ENCODE measurements around the gene GCC2. TPM values are rescaled to one million over a fixed set of nuclear protein-coding genes. Genes with fewer than 3 reads are reported as not detected.
"Not testable (repeated sequence)": the region's sequence is repeated elsewhere in the genome, so short reads cannot be mapped to it uniquely, and the experiment has no call there.

The GCC2 gene
- total RNA-seq, 1 experiment from 2014 or later: 22.0 TPM

GRCh38 chr2:108459441-108459840 lies 10.4 kb downstream of the GCC2 start:
- Histone ChIP-seq H3K9me3 (ENCODE audit: low read length) (peaks cover 19% of the 10 kb centered on the region), H3K27me3 (ENCODE audit: low read length) (no peaks in the 10 kb centered on the region), H3K9ac (ENCODE audit: low read length) (no peak overlapping the region), H3K4me2 (ENCODE audit: low read depth, low read length, poor library complexity, severe bottlenecking) (no peak overlapping the region), H3K79me2 (ENCODE audit: low read length) (peaks cover 52% of the 10 kb centered on the region), H4K20me1 (ENCODE audit: insufficient read depth, low read depth, low read length) (no peaks in the 10 kb centered on the region), H3K36me3 (ENCODE audit: insufficient read depth, low read length) (peaks cover 85% of the 10 kb centered on the region), H3K4me1 (ENCODE audit: low read length) (no peaks in the 10 kb centered on the region), H2AFZ (ENCODE audit: low read length) (no peak overlapping the region), H3K9me2 (replicated peaks; ENCODE audit: insufficient read depth, low read length) (no peaks in the 10 kb centered on the region), H3K4me3 (ENCODE audit: low read length) (no peak overlapping the region), H3K27ac (ENCODE audit: low read length) (no peak overlapping the region)
- DNase-seq: no peak

DNA sequence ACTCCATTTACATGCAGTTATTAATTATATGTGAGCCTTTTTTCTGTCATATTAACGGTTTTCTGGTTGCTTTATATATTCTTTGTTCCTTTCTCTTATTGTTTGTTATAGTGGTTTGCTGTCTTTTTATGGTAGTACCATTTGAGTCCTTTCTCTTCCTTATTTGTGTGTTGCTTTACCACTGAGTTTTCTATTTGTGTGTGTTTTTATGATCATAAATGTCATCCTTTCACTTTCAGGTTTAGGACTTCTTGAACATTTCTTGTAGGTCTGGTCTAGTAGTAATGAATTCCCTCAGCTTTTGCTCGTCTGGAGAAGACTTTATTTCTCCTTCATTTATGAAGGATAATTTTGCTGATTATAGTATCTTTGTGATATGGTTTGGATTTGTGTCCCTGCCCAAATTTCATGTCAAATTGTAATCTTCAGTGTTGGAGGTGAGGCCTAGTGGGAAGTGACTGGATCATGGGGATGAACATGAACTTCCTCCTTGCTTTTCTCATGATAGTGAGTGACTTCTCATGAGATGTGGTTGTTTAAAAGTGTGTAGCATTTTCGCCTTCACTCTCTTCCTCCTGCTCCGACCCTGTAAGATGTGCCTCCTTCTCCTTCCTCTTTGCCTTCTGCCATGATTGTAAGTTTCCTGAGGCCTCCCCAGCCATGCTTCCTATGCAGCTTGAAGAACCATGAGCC lies 11.5 kb downstream of the GCC2 start:
- Histone ChIP-seq H3K36me3 (ENCODE audit: insufficient read depth, low read length) (peaks cover 85% of the 10 kb centered on the region), H4K20me1 (ENCODE audit: insufficient read depth, low read depth, low read length) (no peaks in the 10 kb centered on the region), H3K9me3 (ENCODE audit: low read length) (peaks cover 19% of the 10 kb centered on the region), H3K4me2 (ENCODE audit: low read depth, low read length, poor library complexity, severe bottlenecking) (no peak overlapping the region), H3K9ac (ENCODE audit: low read length) (no peak overlapping the region), H3K27me3 (ENCODE audit: low read length) (no peaks in the 10 kb centered on the region), H2AFZ (ENCODE audit: low read length) (no peak overlapping the region), H3K4me1 (ENCODE audit: low read length) (no peaks in the 10 kb centered on the region), H3K79me2 (ENCODE audit: low read length) (peaks cover 62% of the 10 kb centered on the region), H3K9me2 (replicated peaks; ENCODE audit: insufficient read depth, low read length) (no peaks in the 10 kb centered on the region), H3K4me3 (ENCODE audit: low read length) (no peak overlapping the region), H3K27ac (ENCODE audit: low read length) (no peak overlapping the region)
- DNase-seq: no peak

- Histone ChIP-seq H3K36me3 (ENCODE audit: insufficient read depth, low read length) (peaks cover 37% of the 10 kb centered on the region; the same call in 1 of the 2 replicates), H3K4me3 (ENCODE audit: low read length) (no peak overlapping the region), H3K27me3 (ENCODE audit: low read length) (no peaks in the 10 kb centered on the region), H3K9me2 (replicated peaks; ENCODE audit: insufficient read depth, low read length) (no peaks in the 10 kb centered on the region), H3K9ac (ENCODE audit: low read length) (no peak overlapping the region), H3K27ac (ENCODE audit: low read length) (no peak overlapping the region), H4K20me1 (ENCODE audit: insufficient read depth, low read depth, low read length) (no peaks in the 10 kb centered on the region), H3K4me1 (ENCODE audit: low read length) (no peaks in the 10 kb centered on the region), H3K4me2 (ENCODE audit: low read depth, low read length, poor library complexity, severe bottlenecking) (no peak overlapping the region), H2AFZ (ENCODE audit: low read length) (no peak overlapping the region), H3K9me3 (ENCODE audit: low read length) (no peaks in the 10 kb centered on the region), H3K79me2 (ENCODE audit: low read length) (no peaks in the 10 kb centered on the region)
- no peak for DNase-seq
Observed at GRCh38 chr2:108477099-108477498, 28.1 kb downstream of the GCC2 start.

GRCh38 chr2:108485253-108485652 lies 36.2 kb downstream of the GCC2 start:
- Histone ChIP-seq H3K79me2 (ENCODE audit: low read length) (no peaks in the 10 kb centered on the region), H2AFZ (ENCODE audit: low read length) (no peak overlapping the region), H3K9me3 (ENCODE audit: low read length) (no peaks in the 10 kb centered on the region), H3K4me2 (ENCODE audit: low read depth, low read length, poor library complexity, severe bottlenecking) (no peak overlapping the region), H4K20me1 (ENCODE audit: insufficient read depth, low read depth, low read length) (no peaks in the 10 kb centered on the region), H3K4me1 (ENCODE audit: low read length) (no peaks in the 10 kb centered on the region), H3K9ac (ENCODE audit: low read length) (no peak overlapping the region), H3K36me3 (ENCODE audit: insufficient read depth, low read length) (peaks cover 48% of the 10 kb centered on the region), H3K9me2 (replicated peaks; ENCODE audit: insufficient read depth, low read length) (no peaks in the 10 kb centered on the region), H3K27me3 (ENCODE audit: low read length) (no peaks in the 10 kb centered on the region), H3K4me3 (ENCODE audit: low read length) (no peak overlapping the region), H3K27ac (ENCODE audit: low read length) (no peak overlapping the region)
- no peak for DNase-seq

DNA sequence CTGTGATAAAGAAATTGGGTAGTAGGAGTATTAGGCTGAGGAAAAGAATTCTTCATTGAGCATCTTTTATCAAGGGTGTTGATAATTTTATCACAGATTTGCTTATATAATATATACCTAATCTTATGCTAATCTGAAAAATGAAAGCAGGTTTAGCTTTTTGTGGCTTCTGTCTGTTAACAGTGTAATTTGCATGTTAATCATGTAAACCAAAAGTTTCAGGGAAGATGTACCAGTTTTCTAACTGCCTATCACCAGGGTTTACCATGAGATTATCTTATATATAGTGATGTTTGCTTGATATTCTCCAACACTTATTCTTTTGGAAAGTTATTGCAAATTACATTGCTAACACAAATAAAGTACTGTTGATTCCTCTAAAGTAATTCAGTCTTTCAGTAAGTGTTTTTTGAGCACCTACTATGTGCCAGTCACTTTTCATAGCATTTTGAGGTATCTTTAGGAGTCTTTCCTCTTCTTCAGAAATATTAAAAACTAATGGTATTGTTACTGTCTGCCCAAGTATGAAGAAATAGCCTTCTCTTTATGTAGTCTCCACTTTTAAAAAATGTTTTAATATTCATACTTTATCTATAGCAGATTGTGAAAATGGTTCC lies 41.6 kb downstream of the GCC2 start:
- Histone ChIP-seq H3K27me3 (ENCODE audit: low read length) (no peaks in the 10 kb centered on the region), H4K20me1 (ENCODE audit: insufficient read depth, low read depth, low read length) (no peaks in the 10 kb centered on the region), H3K79me2 (ENCODE audit: low read length) (no peaks in the 10 kb centered on the region), H3K9me2 (replicated peaks; ENCODE audit: insufficient read depth, low read length) (no peaks in the 10 kb centered on the region), H3K27ac (ENCODE audit: low read length) (no peak overlapping the region), H3K4me1 (ENCODE audit: low read length) (no peaks in the 10 kb centered on the region), H3K4me3 (ENCODE audit: low read length) (no peak overlapping the region), H3K9ac (ENCODE audit: low read length) (no peak overlapping the region), H3K36me3 (ENCODE audit: insufficient read depth, low read length) (peaks cover 30% of the 10 kb centered on the region), H3K9me3 (ENCODE audit: low read length) (no peaks in the 10 kb centered on the region), H2AFZ (ENCODE audit: low read length) (no peak overlapping the region), H3K4me2 (ENCODE audit: low read depth, low read length, poor library complexity, severe bottlenecking) (no peak overlapping the region)
- no peak for DNase-seq

GRCh38 chr2:108491848-108492247 lies 42.8 kb downstream of the GCC2 start:
- no peak overlapping the region for H3K4me3 ChIP-seq (ENCODE audit: low read length)
- no peaks in the 10 kb centered on the region for H4K20me1 ChIP-seq (ENCODE audit: insufficient read depth, low read depth, low read length)
- DNase-seq: no peak
- no peak overlapping the region for H3K9ac ChIP-seq (ENCODE audit: low read length)
- H2AFZ ChIP-seq (ENCODE audit: low read length): no peak overlapping the region
- no peaks in the 10 kb centered on the region for H3K4me1 ChIP-seq (ENCODE audit: low read length)
- H3K36me3 ChIP-seq (ENCODE audit: insufficient read depth, low read length): peaks cover 24% of the 10 kb centered on the region; the same call in 1 of the 2 replicates
- no peaks in the 10 kb centered on the region for H3K9me3 ChIP-seq (ENCODE audit: low read length)
- H3K9me2 ChIP-seq (replicated peaks; ENCODE audit: insufficient read depth, low read length): no peaks in the 10 kb centered on the region
- no peaks in the 10 kb centered on the region for H3K79me2 ChIP-seq (ENCODE audit: low read length)
- no peak overlapping the region for H3K4me2 ChIP-seq (ENCODE audit: low read depth, low read length, poor library complexity, severe bottlenecking)
- no peaks in the 10 kb centered on the region for H3K27me3 ChIP-seq (ENCODE audit: low read length)
- H3K27ac ChIP-seq (ENCODE audit: low read length): no peak overlapping the region

DNA sequence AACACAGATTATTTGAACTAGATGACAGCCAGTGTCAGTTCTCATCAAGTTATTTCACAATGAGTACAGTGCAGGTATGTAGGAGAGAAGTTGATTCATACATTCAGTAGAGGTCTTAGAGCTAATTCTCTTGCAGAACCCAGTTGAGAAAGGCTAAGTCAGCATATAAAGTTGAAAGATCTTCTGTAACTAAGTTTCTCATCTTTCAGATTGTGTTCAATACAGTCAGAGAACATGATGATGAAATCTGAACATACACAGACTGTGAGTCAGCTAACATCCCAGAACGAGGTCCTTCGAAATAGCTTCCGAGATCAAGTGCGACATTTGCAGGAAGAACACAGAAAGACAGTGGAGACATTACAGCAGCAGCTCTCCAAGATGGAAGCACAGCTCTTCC lies 43.4 kb downstream of the GCC2 start:
- Histone ChIP-seq H3K9me3 (ENCODE audit: low read length) (no peaks in the 10 kb centered on the region), H3K4me1 (ENCODE audit: low read length) (no peaks in the 10 kb centered on the region), H3K9ac (ENCODE audit: low read length) (no peak overlapping the region), H3K79me2 (ENCODE audit: low read length) (no peaks in the 10 kb centered on the region), H3K9me2 (replicated peaks; ENCODE audit: insufficient read depth, low read length) (no peaks in the 10 kb centered on the region), H3K27me3 (ENCODE audit: low read length) (no peaks in the 10 kb centered on the region), H2AFZ (ENCODE audit: low read length) (no peak overlapping the region), H3K27ac (ENCODE audit: low read length) (no peak overlapping the region), H3K4me2 (ENCODE audit: low read depth, low read length, poor library complexity, severe bottlenecking) (no peak overlapping the region), H4K20me1 (ENCODE audit: insufficient read depth, low read depth, low read length) (no peaks in the 10 kb centered on the region), H3K36me3 (ENCODE audit: insufficient read depth, low read length) (peaks cover 23% of the 10 kb centered on the region; the same call in 1 of the 2 replicates), H3K4me3 (ENCODE audit: low read length) (no peak overlapping the region)
- no peak for DNase-seq

GRCh38 chr2:108496167-108496566 lies 47.2 kb downstream of the GCC2 start:
- not testable (repeated sequence) for H3K4me3 ChIP-seq (ENCODE audit: low read length); H3K79me2 ChIP-seq (ENCODE audit: low read length); H3K27ac ChIP-seq (ENCODE audit: low read length); H3K36me3 ChIP-seq (ENCODE audit: insufficient read depth, low read length); H3K9ac ChIP-seq (ENCODE audit: low read length); H3K4me1 ChIP-seq (ENCODE audit: low read length); H3K9me3 ChIP-seq (ENCODE audit: low read length); H4K20me1 ChIP-seq (ENCODE audit: insufficient read depth, low read depth, low read length); H3K4me2 ChIP-seq (ENCODE audit: low read depth, low read length, poor library complexity, severe bottlenecking); H3K27me3 ChIP-seq (ENCODE audit: low read length); H2AFZ ChIP-seq (ENCODE audit: low read length); DNase-seq; H3K9me2 ChIP-seq (replicated peaks; ENCODE audit: insufficient read depth, low read length)
